A549 (cell line): Measurements from ENCODE around the gene EXT2. TPM values are rescaled to one million over a fixed set of nuclear protein-coding genes. Genes with fewer than 3 reads are reported as not detected.

Source experiments
- ATAC-seq, 2 experiments: fragments of 200-7000 bp in 1 of 2; fragments of >200 bp in 1 of 2; cut with Nextera tagmentation in 1 of 2; cut with Tn5 transposase in 1 of 2; 3 replicates each; pipeline versions ENCODE4 v1.8.0 to v1.9.1; 2018 to 2020; ENCODE audit warnings: mild to moderate bottlenecking in 1 of 2, moderate library complexity in 1 of 2
- CTCF ChIA-PET: fragments of 300-600 bp; sonication (Branson Sonifier 250); formaldehyde crosslinking; extraction: SDS; loops from one replicate; lab custom pipeline; 2021; ENCODE audit warnings: antibody characterized with exemption, inconsistent platforms; lab: Yijun Ruan, JAX
- POLR2A ChIA-PET: fragments of 350-600 bp; formaldehyde crosslinking; extraction: SDS; loops from one replicate; lab custom pipeline; 2021; ENCODE audit warnings: antibody characterized with exemption, inconsistent platforms; lab: Yijun Ruan, JAX
- DNase-seq, 2 experiments: peaks; one replicate each; pipeline versions ENCODE4 v3.0.0 to v3.0.0-alpha.2; 2011 to 2016; ENCODE audit warnings: low read depth in 1 of 2, low spot score in 1 of 2
- FAIRE-seq: peaks from 2 replicates; lab custom pipeline; 2011; peaks lifted over from hg19 to GRCh38; lab: Jason Lieb, UNC
- H3K27ac ChIP-seq, 2 experiments: fragments of >200 bp; sonication (Bioruptor Twin); formaldehyde crosslinking; 3 replicates each; pipeline ENCODE4 v1.5.1; 2016 to 2017
- H3K4me1 ChIP-seq: fragments of >200 bp; sonication (Bioruptor Twin); formaldehyde crosslinking; 3 replicates; pipeline ENCODE4 v1.6.1; 2016
- H3K4me2 ChIP-seq: fragments of >200 bp; sonication (Bioruptor Twin); formaldehyde crosslinking; 3 replicates; pipeline ENCODE4 v1.6.1; 2016
- H3K4me3 ChIP-seq: fragments of >200 bp; sonication (Bioruptor Twin); formaldehyde crosslinking; 3 replicates; pipeline ENCODE4 v1.5.1; 2016
- H3K9me3 ChIP-seq: fragments of >200 bp; sonication (Bioruptor Twin); formaldehyde crosslinking; 3 replicates; pipeline ENCODE4 v1.6.1; 2016
- ATOH8 ChIP-seq: fragments of 250-450 bp; sonication (Bioruptor Pico); IDR thresholded peaks from 2 replicates; pipeline ENCODE4 v1.5.0; 2020; ENCODE audit warnings: low read depth, mild to moderate bottlenecking, moderate library complexity
- BHLHE40 ChIP-seq: IDR thresholded peaks from 2 replicates; pipeline ENCODE4 v1.6.1; 2012; ENCODE audit warnings: low read depth, low read length, inconsistent platforms
- CBX2 ChIP-seq: fragments of 200-600 bp; sonication (generic); IDR thresholded peaks from 2 replicates; pipeline ENCODE4 v1.6.1; 2016; ENCODE audit warnings: low read depth, mild to moderate bottlenecking, borderline replicate concordance
- CBX8 ChIP-seq: fragments of 200-600 bp; sonication (generic); IDR thresholded peaks from 2 replicates; pipeline ENCODE4 v1.6.1; 2016
- EP300 ChIP-seq, 2 experiments: fragments of >200 bp; sonication (Bioruptor Twin); formaldehyde crosslinking; IDR thresholded peaks; 2 replicates in 1 of 2; 3 replicates in 1 of 2; pipeline ENCODE4 v1.6.1; 2016 to 2017
- FOSL2 ChIP-seq, 2 experiments: fragments of 450-650 bp in 1 of 2; fragments of >200 bp in 1 of 2; sonication (Bioruptor Twin) in 1 of 2; formaldehyde crosslinking; IDR thresholded peaks; 2 replicates each; pipeline versions ENCODE4 v1.5.0 to v1.6.1; 2016 to 2020; ENCODE audit warnings: mild to moderate bottlenecking in 1 of 2, moderate library complexity in 1 of 2
- GATA3 ChIP-seq: IDR thresholded peaks from 2 replicates; pipeline ENCODE4 v1.6.1; 2012; ENCODE audit warnings: borderline replicate concordance
- HDAC2 ChIP-seq: fragments of 200-600 bp; sonication (generic); IDR thresholded peaks from 2 replicates; pipeline ENCODE4 v1.6.1; 2016
- HMGXB4 ChIP-seq: fragments of 250-450 bp; sonication (Bioruptor Pico); IDR thresholded peaks from 2 replicates; pipeline ENCODE4 v1.5.0; 2021; ENCODE audit warnings: mild to moderate bottlenecking, moderate library complexity, borderline replicate concordance
- HOXA7 ChIP-seq: fragments of 250-450 bp; sonication (Bioruptor Pico); IDR thresholded peaks from 2 replicates; pipeline ENCODE4 v1.5.0; 2020; ENCODE audit warnings: mild to moderate bottlenecking, moderate library complexity
- HOXB5 ChIP-seq: fragments of 250-450 bp; sonication (Bioruptor Pico); IDR thresholded peaks from 2 replicates; pipeline ENCODE4 v1.5.0; 2020; ENCODE audit warnings: mild to moderate bottlenecking, moderate library complexity
- KDM1A ChIP-seq: fragments of 200-600 bp; sonication (generic); IDR thresholded peaks from 2 replicates; pipeline ENCODE4 v1.6.1; 2016; ENCODE audit warnings: low read depth, mild to moderate bottlenecking
- MYC ChIP-seq: IDR thresholded peaks from 2 replicates; pipeline ENCODE4 v1.6.1; 2012; ENCODE audit warnings: mild to moderate bottlenecking, inconsistent platforms, low read length, improper control_type of control experiment, borderline replicate concordance
- NFE2L2 ChIP-seq: fragments of 150-350 bp; conservative IDR thresholded peaks from 2 replicates; pipeline ENCODE4 v1.6.1; 2014; ENCODE audit warnings: low read length
- PHF8 ChIP-seq: fragments of 200-600 bp; sonication (generic); IDR thresholded peaks from 2 replicates; pipeline ENCODE4 v1.6.1; 2016; ENCODE audit warnings: low read depth, mild to moderate bottlenecking, antibody characterized with exemption, moderate library complexity, borderline replicate concordance
- POLR2A ChIP-seq: IDR thresholded peaks from 2 replicates; pipeline ENCODE4 v1.6.1; 2012; ENCODE audit warnings: mild to moderate bottlenecking, low read length
- POLR2AphosphoS2 ChIP-seq: conservative IDR thresholded peaks from 2 replicates; pipeline ENCODE4 v1.6.1; 2012; ENCODE audit warnings: low read length, improper control_type of control experiment, inconsistent platforms
- RAD21 ChIP-seq, 2 experiments: fragments of >200 bp in 1 of 2; sonication (Bioruptor Twin) in 1 of 2; formaldehyde crosslinking in 1 of 2; IDR thresholded peaks in 1 of 2; conservative IDR thresholded peaks in 1 of 2; 2 replicates in 1 of 2; 3 replicates in 1 of 2; pipeline ENCODE4 v1.6.1; 2012 to 2018; ENCODE audit warnings: inconsistent platforms in 1 of 2
- RCOR1 ChIP-seq: fragments of 150-350 bp; IDR thresholded peaks from 2 replicates; pipeline ENCODE4 v1.6.1; 2014; ENCODE audit warnings: antibody characterized with exemption, low read length, low read depth
- RFX5 ChIP-seq: fragments of 450-650 bp; IDR thresholded peaks from 2 replicates; pipeline ENCODE4 v1.7.1; 2014; ENCODE audit warnings: antibody characterized with exemption, mild to moderate bottlenecking, moderate library complexity
- SMC3 ChIP-seq: fragments of >200 bp; sonication (Bioruptor Twin); formaldehyde crosslinking; IDR thresholded peaks from 3 replicates; pipeline ENCODE4 v1.6.1; 2018; ENCODE audit warnings: inconsistent platforms
- SREBF2 ChIP-seq: fragments of 450-650 bp; IDR thresholded peaks from 2 replicates; pipeline ENCODE4 v1.6.1; 2014; ENCODE audit warnings: mild to moderate bottlenecking, moderate library complexity
- TP53 ChIP-seq: fragments of 250-450 bp; sonication (Bioruptor Pico); IDR thresholded peaks from 2 replicates; pipeline ENCODE4 v1.5.0; 2021; ENCODE audit warnings: mild to moderate bottlenecking, moderate library complexity
- WGBS: methylation state at CpG from one replicate; pipeline ENCODE4 v1.1.6; 2017; ENCODE audit errors: missing lambda C conversion rate; 5-methylcytosine and 5-hydroxymethylcytosine counted together
- polyA plus RNA-seq, 4 experiments: library from polyadenylated mRNA; depleted of rRNA in 3 of 4; stranded (reverse); fragments of >200 nt; fragmentation: RNase III in 1 of 4; extraction: RNeasy Plus Mini Kit Qiagen cat#74134 plus additional on column Dnase treatment in 1 of 4; gene quantifications; 2 replicates in 3 of 4; 3 replicates in 1 of 4; pipeline ENCODE4 v1.2.3, GENCODE V29; 2011 to 2017
- TF ChIP-seq, protein P1 (sequence below): fragments of >200 bp; sonication (Bioruptor Twin); formaldehyde crosslinking; IDR thresholded peaks from 3 replicates; pipeline ENCODE4 v1.5.1; 2016

The EXT2 gene
- polyA plus RNA-seq, 2 of the 4 experiments (the other 2 are of a cell fraction) = 56.5 to 77.3 TPM

DNA sequence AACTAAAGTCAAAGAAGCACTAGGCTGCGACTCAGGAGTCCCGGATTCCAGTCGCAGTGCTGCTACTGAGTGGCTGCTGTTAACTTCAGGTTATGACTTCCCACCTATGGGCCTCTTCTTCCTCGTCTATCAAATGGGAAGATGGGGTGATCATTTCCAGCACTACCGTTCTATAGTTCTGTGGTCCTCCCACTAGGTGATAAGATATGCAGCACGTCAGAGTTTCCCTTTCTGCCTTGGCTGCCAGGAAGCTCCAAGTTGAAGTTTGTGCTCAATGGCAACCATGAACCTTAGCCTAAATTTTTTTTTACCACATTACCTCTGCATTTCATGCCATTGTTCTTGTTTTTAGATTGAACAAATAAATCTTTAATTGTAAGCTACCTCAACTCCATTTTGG lies 175.8 kb downstream of the EXT2 start:
- H3K4me3 ChIP-seq = no peak overlapping the region
- CTCF ChIA-PET = interaction anchor here (1.3 to 5.9 kb wide), 2 partner anchors 10 to 15 kb away, joined by 4 to 38 read pairs; no protein-coding TSS in a partner anchor
- no peak for DNase-seq
- no peaks in the 10 kb centered on the region for H3K9me3 ChIP-seq
- TF ChIP-seq, protein P1, sequence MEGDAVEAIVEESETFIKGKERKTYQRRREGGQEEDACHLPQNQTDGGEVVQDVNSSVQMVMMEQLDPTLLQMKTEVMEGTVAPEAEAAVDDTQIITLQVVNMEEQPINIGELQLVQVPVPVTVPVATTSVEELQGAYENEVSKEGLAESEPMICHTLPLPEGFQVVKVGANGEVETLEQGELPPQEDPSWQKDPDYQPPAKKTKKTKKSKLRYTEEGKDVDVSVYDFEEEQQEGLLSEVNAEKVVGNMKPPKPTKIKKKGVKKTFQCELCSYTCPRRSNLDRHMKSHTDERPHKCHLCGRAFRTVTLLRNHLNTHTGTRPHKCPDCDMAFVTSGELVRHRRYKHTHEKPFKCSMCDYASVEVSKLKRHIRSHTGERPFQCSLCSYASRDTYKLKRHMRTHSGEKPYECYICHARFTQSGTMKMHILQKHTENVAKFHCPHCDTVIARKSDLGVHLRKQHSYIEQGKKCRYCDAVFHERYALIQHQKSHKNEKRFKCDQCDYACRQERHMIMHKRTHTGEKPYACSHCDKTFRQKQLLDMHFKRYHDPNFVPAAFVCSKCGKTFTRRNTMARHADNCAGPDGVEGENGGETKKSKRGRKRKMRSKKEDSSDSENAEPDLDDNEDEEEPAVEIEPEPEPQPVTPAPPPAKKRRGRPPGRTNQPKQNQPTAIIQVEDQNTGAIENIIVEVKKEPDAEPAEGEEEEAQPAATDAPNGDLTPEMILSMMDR = no peak
- TF ChIP-seq POLR2A (no peak), EP300 (IDR thresholded peaks at IDR 0.05) (no peak), GATA3 (no peak), SMC3 (no peak), POLR2AphosphoS2 (no peak), HOXA7 (no peak), MYC (no peak), HMGXB4 (no peak), CBX2 (no peak), RCOR1 (no peak)
- TF ChIP-seq, all 56 proteins: peak for 0
- H3K4me2 ChIP-seq = no peak overlapping the region
- H3K27ac ChIP-seq = no peak overlapping the region
- WGBS = 80% methylated on average over 6 of the region's 6 CpGs
- POLR2A ChIA-PET = no interaction called here
- ATAC-seq (no peak), FAIRE-seq (no peak)
- no peaks in the 10 kb centered on the region for H3K4me1 ChIP-seq

DNA sequence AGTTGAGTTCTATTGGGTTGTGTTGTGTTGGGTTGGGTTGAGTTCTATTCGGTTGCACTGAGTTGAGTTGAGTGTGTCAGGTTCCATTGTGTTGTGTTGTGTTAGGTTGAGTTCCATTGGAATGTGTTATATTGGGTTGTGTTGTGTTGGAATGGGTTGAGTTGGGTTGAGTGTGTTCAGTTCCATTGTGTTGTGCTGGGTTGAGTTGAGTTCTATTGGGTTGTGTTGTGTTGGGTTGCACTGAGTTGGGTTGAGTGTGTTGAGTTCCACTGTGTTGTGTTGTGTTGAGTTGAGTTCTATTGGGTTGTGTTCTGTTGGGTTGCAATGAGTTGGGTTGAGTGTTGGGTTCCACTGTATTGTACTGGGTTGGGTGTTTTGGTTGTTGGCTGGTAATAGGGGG lies 178.9 kb downstream of the EXT2 start:
- no peak for TF ChIP-seq KDM1A
- no peak for TF ChIP-seq SMC3
- TF ChIP-seq CBX8 = no peak
- no peak for TF ChIP-seq HMGXB4
- TF ChIP-seq BHLHE40 = no peak
- TF ChIP-seq TP53 (CRISPR knock-in tag) = no peak
- no peak for TF ChIP-seq HDAC2
- no peak for TF ChIP-seq RAD21 (conservative IDR thresholded peaks at IDR 0.05 in 1 of 2, IDR thresholded peaks at IDR 0.05 in 1 of 2)
- no peak for TF ChIP-seq PHF8
- no peak for TF ChIP-seq ATOH8 (CRISPR knock-in tag)
- TF ChIP-seq SREBF2 = no peak
- TF ChIP-seq GATA3 = no peak
- no peak for TF ChIP-seq NFE2L2
- no peak for TF ChIP-seq FOSL2 (IDR thresholded peaks at IDR 0.05)
- TF ChIP-seq FOSL2 (CRISPR knock-in tag; IDR thresholded peaks at IDR 0.05) = no peak
- TF ChIP-seq RFX5 = no peak
- no peak for TF ChIP-seq HOXB5
- H3K4me1 ChIP-seq = no peaks in the 10 kb centered on the region
- no peak overlapping the region for H3K4me3 ChIP-seq
- ATAC-seq = no peak
- ChIA-PET CTCF (interaction anchor here (5.9 kb wide), 1 partner anchor 12 kb away, joined by 38 read pairs; no protein-coding TSS in a partner anchor), POLR2A (no interaction called here)
- no peak overlapping the region for H3K4me2 ChIP-seq
- no peak for FAIRE-seq
- 7% methylated on average over 1 of the region's 1 CpG for WGBS
- no peak for DNase-seq
- H3K9me3 ChIP-seq = no peaks in the 10 kb centered on the region
- H3K27ac ChIP-seq = no peak overlapping the region
